Nephron (organoid): ENCODE results near the gene CCDC13.

Experiments used
- H3K27ac Mint-ChIP-seq, 3 experiments: 2 replicates each; pipeline ENCODE4 v1.8.0; 2020; ENCODE audit warnings: mixed read lengths in 3 of 3, mild to moderate bottlenecking in 2 of 3, moderate library complexity in 1 of 3
- H3K27me3 Mint-ChIP-seq: 2 replicates; pipeline ENCODE4 v1.8.0; 2021; ENCODE audit warnings: low read depth, mild to moderate bottlenecking, moderate library complexity, mixed read lengths
- H3K36me3 Mint-ChIP-seq: 2 replicates; pipeline ENCODE4 v1.8.0; 2020; ENCODE audit warnings: low read depth, mixed read lengths
- H3K4me1 Mint-ChIP-seq: 2 replicates; pipeline ENCODE4 v1.8.0; 2020; ENCODE audit warnings: mixed read lengths
- H3K4me3 Mint-ChIP-seq, 3 experiments: 2 replicates each; pipeline ENCODE4 v1.8.0; 2020; ENCODE audit warnings: mild to moderate bottlenecking in 3 of 3, mixed read lengths in 3 of 3, moderate library complexity in 2 of 3
- H3K9me3 Mint-ChIP-seq: 2 replicates; pipeline ENCODE4 v1.8.0; 2020; ENCODE audit warnings: mixed read lengths
- TF ChIP-seq, protein P1 (sequence below), 3 experiments: fragments of 200-600 bp; sonication (generic); IDR thresholded peaks; one replicate each; pipeline ENCODE4 v1.5.0; 2021; ENCODE audit warnings: antibody characterized with exemption in 3 of 3; ENCODE audit not compliant: unreplicated experiment in 3 of 3

Gene CCDC13

DNA sequence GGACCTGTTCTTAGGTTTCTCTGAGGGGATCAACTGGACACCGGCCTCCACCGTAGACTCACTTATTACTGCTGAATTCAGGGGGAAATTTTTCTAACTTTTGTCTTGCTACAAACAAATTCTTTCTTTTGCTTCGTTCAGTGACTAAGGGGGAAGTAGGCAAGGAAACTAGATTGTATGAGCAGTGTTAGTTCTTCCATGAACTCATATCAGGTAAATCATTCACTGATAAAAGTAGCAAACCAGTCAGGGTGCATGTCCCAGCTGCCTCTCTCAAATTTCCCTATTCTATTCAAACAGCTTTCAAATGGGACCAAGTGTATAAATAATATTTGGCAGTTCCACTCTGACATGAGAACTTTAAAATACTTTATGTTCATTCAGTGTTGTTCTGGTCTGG is 7.3 kb upstream of the CCDC13 start:
- H3K27ac Mint-ChIP-seq, result peak overlapping the region; percentile 76 to 81 (median 76)
- H3K4me3 Mint-ChIP-seq, result no peak overlapping the region
- H3K4me1 Mint-ChIP-seq, result peaks cover 5% of the 10 kb centered on the region
- H3K9me3 Mint-ChIP-seq, result no peaks in the 10 kb centered on the region
- peaks cover 11% of the 10 kb centered on the region for H3K36me3 Mint-ChIP-seq
- no peaks in the 10 kb centered on the region for H3K27me3 Mint-ChIP-seq
- TF ChIP-seq, protein P1, sequence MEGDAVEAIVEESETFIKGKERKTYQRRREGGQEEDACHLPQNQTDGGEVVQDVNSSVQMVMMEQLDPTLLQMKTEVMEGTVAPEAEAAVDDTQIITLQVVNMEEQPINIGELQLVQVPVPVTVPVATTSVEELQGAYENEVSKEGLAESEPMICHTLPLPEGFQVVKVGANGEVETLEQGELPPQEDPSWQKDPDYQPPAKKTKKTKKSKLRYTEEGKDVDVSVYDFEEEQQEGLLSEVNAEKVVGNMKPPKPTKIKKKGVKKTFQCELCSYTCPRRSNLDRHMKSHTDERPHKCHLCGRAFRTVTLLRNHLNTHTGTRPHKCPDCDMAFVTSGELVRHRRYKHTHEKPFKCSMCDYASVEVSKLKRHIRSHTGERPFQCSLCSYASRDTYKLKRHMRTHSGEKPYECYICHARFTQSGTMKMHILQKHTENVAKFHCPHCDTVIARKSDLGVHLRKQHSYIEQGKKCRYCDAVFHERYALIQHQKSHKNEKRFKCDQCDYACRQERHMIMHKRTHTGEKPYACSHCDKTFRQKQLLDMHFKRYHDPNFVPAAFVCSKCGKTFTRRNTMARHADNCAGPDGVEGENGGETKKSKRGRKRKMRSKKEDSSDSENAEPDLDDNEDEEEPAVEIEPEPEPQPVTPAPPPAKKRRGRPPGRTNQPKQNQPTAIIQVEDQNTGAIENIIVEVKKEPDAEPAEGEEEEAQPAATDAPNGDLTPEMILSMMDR (IDR thresholded peaks at IDR 0.05; ENCODE audit: unreplicated experiment in 3 of 3), result no peak

DNA sequence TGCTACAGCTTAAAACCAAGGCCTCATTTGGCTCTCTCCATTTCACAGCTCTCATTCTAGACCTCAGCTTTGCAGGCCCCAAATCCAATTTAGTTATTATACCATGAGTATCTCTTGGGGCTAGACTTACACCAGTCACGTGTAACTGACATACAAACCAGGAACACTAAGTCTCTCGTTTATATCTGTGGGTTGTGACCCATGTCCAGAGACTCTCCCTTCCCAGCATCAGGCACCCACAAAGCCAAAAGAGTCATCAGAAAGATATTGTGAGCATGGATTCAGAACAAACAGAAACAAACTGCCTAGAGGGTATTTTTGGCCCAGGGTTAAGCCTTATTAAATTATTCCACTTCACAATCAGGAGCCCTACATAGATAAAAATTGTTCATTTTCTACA is 5.6 kb upstream of the CCDC13 start:
- Mint-ChIP-seq H3K4me3 (no peak overlapping the region), H3K27me3 (no peaks in the 10 kb centered on the region), H3K27ac (no peak overlapping the region), H3K4me1 (peaks cover 5% of the 10 kb centered on the region), H3K9me3 (no peaks in the 10 kb centered on the region), H3K36me3 (peaks cover 9% of the 10 kb centered on the region)
- TF ChIP-seq, protein P1 (IDR thresholded peaks at IDR 0.05; ENCODE audit: unreplicated experiment in 3 of 3), result no peak

DNA sequence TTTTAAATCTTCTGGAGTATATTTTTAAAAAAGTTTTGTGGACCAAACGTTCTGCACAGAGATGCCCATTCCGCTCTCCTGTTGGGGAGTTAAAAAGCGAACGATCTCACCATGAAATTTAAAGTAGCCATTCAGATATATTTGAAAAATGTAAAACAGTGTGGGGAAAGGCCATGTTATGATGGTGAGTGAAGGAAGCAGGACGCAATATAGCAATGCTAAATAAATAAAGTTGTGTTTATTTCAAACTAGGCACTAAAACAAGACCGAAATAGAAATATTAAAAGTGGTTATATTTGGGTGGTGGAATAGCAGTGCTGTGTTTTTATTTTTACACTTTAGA is 327 bp upstream of the CCDC13 start:
- peak overlapping the region; percentile 48 to 65 (median 57) for H3K27ac Mint-ChIP-seq
- H3K4me1 Mint-ChIP-seq, result peaks cover 8% of the 10 kb centered on the region
- no peaks in the 10 kb centered on the region for H3K9me3 Mint-ChIP-seq
- peaks cover 10% of the 10 kb centered on the region for H3K27me3 Mint-ChIP-seq
- no peaks in the 10 kb centered on the region for H3K36me3 Mint-ChIP-seq
- H3K4me3 Mint-ChIP-seq, result peak overlapping the region; percentile 84 to 87 (median 85)
- TF ChIP-seq, protein P1 (IDR thresholded peaks at IDR 0.05; ENCODE audit: unreplicated experiment in 3 of 3), result no peak

DNA sequence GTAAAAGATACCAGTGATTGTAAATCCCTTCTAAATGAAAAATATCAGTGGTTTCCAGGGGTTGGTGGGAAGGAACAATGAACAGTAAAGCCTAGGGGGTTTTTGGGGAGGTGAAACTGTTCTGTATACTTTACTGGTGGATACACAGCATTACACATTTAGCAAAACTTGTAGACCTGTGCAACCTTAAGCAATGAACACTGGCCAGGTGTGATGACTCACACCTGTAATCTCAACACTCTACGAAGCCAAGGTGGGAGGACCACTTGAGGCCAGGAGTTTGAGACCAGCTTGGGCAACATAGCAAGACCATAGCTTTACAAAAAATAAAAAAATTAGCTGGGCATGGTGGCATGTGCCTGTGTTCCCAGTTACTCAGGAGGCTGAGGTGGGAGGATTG is 1.8 kb downstream of the CCDC13 start:
- Mint-ChIP-seq H3K4me1 (peaks cover 8% of the 10 kb centered on the region), H3K27me3 (peaks cover 10% of the 10 kb centered on the region), H3K36me3 (no peaks in the 10 kb centered on the region), H3K27ac (peak overlapping the region in 1 of 3 experiments; percentile 28), H3K4me3 (peak overlapping the region; percentile 36 to 76 (median 61)), H3K9me3 (no peaks in the 10 kb centered on the region)
- TF ChIP-seq, protein P1 (IDR thresholded peaks at IDR 0.05; ENCODE audit: unreplicated experiment in 3 of 3), result no peak

DNA sequence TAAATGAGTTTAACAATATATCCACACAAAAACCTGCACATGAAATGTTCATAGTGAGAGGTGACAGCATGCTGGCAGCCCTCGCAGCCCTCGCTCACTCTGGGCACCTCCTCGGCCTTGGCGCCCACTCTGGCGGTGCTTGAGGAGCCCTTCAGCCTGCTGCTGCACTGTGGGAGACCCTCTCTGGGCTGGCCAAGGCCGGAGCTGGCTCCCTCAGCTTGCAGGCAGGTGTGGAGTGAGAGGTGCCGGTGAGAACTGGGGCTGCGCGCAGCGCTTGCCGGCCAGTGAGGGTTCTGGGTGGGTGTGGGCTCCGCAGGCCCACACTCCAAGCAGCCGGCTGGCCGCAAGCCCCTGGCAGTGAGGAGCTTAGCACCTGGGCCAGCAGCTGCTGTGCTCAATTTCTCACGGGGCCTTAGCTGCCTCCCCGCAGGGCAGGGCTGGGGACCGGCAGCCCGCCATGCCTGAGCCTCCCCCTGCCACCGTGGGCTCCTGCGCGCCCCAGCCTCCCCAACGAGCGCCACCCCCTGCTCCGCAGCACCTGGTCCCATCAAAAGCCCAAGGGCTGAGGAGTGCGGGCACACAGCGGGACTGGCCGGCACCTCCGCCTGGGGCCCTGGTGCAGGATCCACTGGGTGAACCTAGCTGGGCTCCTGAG is 3.4 kb downstream of the CCDC13 start:
- H3K4me1 Mint-ChIP-seq, result peaks cover 8% of the 10 kb centered on the region
- TF ChIP-seq, protein P1 (IDR thresholded peaks at IDR 0.05; ENCODE audit: unreplicated experiment in 3 of 3), result no peak
- H3K36me3 Mint-ChIP-seq, result no peaks in the 10 kb centered on the region
- H3K9me3 Mint-ChIP-seq, result no peaks in the 10 kb centered on the region
- peaks cover 10% of the 10 kb centered on the region for H3K27me3 Mint-ChIP-seq
- no peak overlapping the region for H3K4me3 Mint-ChIP-seq
- no peak overlapping the region for H3K27ac Mint-ChIP-seq
